Glomerular endothelial cell (primary cell): ENCODE measurements around the gene ATP13A5. TPM values are rescaled to one million over a fixed set of nuclear protein-coding genes. Genes with fewer than 3 reads are reported as not detected.
A peak's percentile ranks its signal among the peaks of the same experiment; 100 is the strongest.

ENCODE experiments used
- DNase-seq: peaks from one replicate; pipeline ENCODE4 v3.0.0-alpha.2; 2011; ENCODE audit warnings: low read depth, low spot score; ENCODE audit errors: extremely low read depth
- total RNA-seq: library from RNA; depleted of rRNA; stranded (reverse); fragments of >200 nt; gene quantifications from 2 replicates; pipeline ENCODE4 v1.2.3, GENCODE V29; 2015

Gene ATP13A5
- total RNA-seq, 1 donor from 2014 or later = not detected

DNA sequence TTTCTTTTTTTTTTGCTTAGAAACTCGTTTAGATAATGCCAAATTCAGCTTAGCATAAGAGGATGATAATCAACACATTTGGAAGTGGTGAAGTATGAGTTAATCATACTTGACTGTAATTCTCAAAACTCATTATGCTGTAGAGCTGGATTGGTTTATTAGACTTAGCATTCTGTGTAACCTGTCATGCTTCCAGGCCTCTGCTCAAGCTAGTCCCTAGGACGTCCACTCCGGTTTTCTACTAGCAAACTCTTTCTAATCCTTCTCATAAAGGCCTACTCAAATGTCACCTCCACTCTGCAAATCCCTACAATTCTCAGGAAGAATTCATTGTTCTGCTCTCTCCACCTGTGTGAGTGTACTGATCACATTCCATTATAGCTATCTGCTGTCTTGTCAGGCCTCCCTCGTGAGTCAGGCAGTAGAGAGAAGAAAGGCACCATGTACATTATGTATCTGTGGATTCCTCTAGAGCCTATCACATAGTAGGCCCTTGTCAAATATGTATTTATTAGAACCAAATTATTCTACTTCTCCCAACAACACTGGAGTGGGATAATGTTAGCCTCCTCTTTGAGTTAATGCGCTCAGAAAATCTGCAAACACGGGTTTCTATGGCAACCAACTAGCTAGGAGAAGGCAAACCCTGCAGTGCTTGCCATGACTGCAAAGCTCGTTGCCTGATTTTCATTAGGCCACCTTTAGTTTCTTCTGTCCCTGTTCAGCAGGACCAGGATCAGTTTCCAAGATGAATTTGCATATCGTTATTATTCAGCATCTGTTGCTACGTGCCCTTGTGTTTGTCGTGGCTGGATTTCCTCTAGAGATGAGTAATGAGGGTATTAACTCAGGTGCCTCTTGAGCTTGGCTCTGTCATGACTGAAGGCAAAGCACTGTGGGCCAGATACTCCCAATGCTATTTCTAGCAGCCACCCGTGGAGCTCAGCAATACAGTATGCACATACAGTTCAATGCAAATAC is 30.7 kb downstream of the ATP13A5 start:
- DNase-seq = no peak

- no peak for DNase-seq
Observed at GRCh38 chr3:193346259-193346658, 32.3 kb downstream of the ATP13A5 start.

DNA sequence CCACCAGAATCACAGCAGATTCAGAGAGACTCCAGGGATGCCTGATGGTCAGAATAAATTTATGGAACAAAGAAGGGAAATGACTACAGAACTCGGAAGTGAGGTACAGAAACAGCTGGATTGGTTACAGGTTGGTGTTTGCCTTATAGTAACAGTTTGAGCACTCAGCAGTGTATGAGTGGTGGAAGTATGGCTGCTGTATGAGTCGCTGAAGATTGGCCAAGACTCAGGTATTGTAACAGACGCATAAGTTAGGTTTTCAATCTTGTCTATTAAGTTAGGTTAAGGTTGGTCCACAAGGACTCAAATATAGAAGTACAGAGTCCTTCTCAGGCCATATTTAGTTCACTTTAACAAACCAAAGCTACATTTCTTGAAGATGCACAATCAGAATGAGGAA is 33.1 kb downstream of the ATP13A5 start:
- DNase-seq = no peak

GRCh38 chr3:193344486-193344885 is 34.1 kb downstream of the ATP13A5 start:
- no peak for DNase-seq

DNA sequence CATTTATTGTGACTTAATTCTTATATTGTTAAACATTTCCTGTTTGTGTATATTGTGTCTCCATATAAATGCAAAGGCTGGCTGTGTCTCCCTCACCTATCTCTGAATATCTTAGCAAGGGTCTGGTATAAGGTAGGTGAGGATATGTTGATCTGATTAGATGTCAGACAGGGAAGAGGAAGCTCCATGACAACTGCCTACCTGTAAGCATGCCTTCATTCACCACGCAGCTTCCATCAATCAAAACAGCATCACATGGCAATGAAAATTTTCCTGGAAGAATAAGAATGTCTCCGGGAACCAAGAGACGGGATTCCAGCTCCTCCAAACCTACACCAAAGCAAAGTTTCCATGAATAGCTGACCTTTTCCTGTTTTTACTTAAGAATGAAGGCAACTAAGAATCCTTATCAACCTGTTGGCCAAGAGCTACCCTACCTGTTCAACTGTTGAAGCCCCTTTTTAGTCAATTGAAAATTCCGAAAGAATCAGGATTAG is 34.8 kb downstream of the ATP13A5 start:
- no peak for DNase-seq

GRCh38 chr3:193342551-193342950 is 36.0 kb downstream of the ATP13A5 start:
- no peak for DNase-seq

DNA sequence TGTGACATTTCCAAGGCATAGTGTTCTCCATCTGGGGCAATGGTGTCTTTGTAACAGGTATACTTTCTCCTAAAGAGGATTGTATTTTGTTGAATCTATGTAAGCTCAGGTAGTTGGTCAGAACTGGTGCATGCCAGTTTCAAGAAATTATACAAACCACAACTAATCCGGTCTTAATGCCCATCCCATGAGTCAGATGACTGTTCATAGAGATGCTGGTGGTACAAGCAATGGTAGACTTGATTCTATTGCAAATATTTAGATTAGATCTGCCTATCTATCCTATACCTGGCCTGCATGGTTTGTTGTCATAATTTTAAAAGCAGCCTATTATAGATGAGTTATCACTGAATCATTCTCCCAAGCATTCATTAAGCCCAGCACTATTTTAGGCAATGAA is 43.5 kb downstream of the ATP13A5 start:
- no peak for DNase-seq

- DNase-seq = no peak
Observed at GRCh38 chr3:193333229-193333628, 45.3 kb downstream of the ATP13A5 start.

- DNase-seq = no peak
Observed at GRCh38 chr3:193330555-193331204, 47.9 kb downstream of the ATP13A5 start.

GRCh38 chr3:193317682-193318300 is 60.8 kb downstream of the ATP13A5 start:
- DNase-seq = no peak

DNA sequence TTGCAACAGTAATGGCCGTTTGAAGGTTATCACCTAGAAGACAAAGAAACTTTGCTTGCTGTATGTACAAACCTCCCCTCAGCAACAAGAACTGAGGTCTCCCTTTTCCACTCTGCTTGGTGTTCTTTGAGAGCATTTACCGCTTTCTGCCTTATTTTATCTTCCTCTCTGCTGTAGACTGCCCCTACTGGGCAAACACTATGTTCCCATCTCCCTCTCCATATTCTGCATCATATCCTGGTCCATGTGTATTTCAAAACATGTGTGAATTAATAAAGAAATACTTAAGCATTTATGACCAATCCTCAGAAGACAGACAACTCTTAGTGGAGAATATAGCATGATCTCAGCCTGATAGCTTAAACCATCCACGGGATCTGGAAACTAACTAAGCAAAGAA is 64.4 kb downstream of the ATP13A5 start:
- no peak for DNase-seq

DNA sequence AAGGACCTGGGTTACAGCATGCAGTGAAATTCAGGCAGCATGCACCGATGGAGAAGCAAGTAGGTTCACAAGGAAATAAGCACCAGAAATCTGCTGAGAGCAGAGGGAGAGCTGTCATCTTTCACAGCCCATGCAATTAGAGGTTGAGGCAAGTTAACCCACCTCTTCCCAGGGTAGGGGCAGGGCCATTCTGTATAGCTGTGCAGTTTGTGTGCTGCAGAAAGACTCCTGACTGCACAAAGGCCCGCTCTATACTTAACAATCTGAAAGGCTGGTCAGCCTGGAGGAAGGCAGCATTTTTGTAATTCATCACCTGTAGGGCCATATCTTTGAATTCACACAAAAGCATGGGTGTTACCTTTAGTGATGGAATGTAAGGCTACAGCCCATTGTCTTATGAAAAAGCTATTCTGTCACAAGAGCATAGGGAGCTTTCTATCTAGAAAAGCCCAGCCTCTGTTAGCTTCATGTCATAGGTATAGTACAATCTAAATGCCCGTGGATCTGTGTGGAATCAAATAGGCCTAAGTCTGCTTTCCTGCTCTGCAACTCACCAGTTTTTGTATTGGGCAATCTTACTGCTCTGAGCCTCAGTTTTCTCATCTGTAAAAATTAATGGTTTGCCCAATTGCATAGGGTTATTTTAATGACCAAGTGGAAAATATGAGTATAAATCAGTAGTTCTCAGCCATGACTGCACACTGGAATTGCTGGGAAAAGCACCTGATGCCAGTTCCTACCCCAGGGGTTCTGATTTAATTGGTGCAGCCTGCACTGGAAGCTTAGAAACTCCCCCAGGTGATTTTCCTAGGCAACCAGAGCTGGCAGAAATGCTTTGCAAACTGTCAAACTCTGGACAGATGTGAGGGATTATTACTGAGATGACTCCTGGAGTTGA is 65.2 kb downstream of the ATP13A5 start:
- DNase-seq = no peak

GRCh38 chr3:193310914-193311723 is 67.4 kb downstream of the ATP13A5 start:
- no peak for DNase-seq

- no peak for DNase-seq
Observed at GRCh38 chr3:193305356-193305755, 73.2 kb downstream of the ATP13A5 start.

GRCh38 chr3:193301433-193301832 is 77.1 kb downstream of the ATP13A5 start:
- DNase-seq = peak; percentile 69

GRCh38 chr3:193297421-193297820 is 81.1 kb downstream of the ATP13A5 start:
- no peak for DNase-seq

GRCh38 chr3:193295985-193296384 is 82.6 kb downstream of the ATP13A5 start:
- DNase-seq = no peak

DNA sequence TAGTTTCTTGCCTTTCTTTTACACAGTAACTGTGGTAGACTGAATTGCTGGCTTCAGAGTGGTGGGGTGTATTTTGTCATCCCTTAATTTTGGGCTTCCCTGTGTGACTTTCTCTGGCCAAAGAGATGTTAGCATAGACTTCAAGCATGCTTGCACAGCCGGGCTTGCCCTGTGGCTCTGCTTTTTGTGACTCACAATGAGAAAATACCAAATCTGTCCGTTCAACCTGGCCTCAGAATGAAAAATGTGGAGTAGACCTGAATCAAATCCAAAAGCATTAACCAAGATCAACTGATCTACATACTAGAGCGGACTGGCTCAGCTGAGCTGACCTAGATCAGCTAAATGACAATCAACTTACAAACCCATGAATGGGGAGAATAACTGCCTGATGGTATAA is 86.2 kb downstream of the ATP13A5 start:
- DNase-seq = no peak

- no peak for DNase-seq
Observed at GRCh38 chr3:193271101-193271840, 107.3 kb downstream of the ATP13A5 start.
